Measurements from ENCODE around the gene C1orf167. TPM values are rescaled to one million over a fixed set of nuclear protein-coding genes. Genes with fewer than 3 reads are reported as not detected.
A peak's percentile ranks its signal among the peaks of the same experiment; 100 is the strongest.

C1orf167 gene
- total and polyA plus RNA-seq, 2 of the 8 experiments (the other 6 are each of a cell fraction or from before 2014, with no cell fraction given): 0.70 to 1.3 TPM

DNA sequence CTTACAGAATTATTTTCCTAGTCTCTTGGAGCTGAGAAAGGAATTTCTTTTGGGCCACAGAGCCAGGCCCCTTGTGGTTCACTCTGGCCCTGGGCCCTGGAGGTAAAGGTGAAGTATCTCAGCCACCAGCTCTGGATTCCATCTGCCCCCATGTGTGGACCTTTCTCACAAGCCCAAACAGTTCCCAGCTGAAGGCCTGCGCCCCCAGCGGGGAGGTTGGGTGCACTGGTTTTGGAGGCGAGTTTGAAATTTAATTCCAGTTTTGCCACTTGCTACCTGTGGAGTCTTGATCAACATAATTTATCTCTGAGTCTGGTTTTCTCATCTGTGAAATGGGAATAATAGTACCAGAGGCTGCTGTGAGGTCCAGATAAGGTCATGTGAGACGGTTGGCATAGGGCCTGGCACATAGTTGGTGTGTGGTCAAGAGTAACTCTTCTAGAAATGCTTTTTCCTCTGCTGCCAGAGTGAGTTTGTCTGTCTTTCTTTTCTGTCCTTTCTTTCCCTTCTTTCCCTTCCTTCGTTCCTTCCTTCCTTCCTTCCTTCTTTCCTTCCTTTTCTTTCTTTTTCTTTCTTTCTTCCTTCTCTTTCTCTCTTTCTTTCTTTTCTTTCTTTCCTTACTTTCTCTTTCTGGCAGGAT, 20.0 kb upstream of the C1orf167 start:
- Histone ChIP-seq H2BK12ac (ENCODE audit: low read depth, low read length) (no peak overlapping the region), H3K56ac (replicated peaks; ENCODE audit: insufficient read length, low read depth, low read length) (no peak overlapping the region), H3K23ac (ENCODE audit: insufficient read length) (no peak overlapping the region), H3K4me1 (replicated peaks in 1 of 4; ENCODE audit: control insufficient read depth in 3 of 4, insufficient read depth in 4 of 4, low read length in 3 of 4) (peaks cover 3 to 20% (median 7%) of the 10 kb centered on the region in 4 experiments; a peak in 6 of 7 replicates), H3K79me2 (ENCODE audit: control insufficient read depth in 1 of 2, insufficient read depth in 2 of 2, low read length in 2 of 2) (peaks cover 0 to 9% of the 10 kb centered on the region in 2 experiments; a peak in 1 of 4 replicates), H3K23me2 (ENCODE audit: low read depth, low read length) (peaks cover 3% of the 10 kb centered on the region), H3K4ac (replicated peaks; ENCODE audit: insufficient read length, low read depth, low read length) (no peak overlapping the region), H2BK20ac (ENCODE audit: low read length) (no peak overlapping the region), H3K9ac (replicated peaks in 1 of 4; ENCODE audit: extremely low read depth in 1 of 4, low read depth in 3 of 4, low read length in 3 of 4) (no peak overlapping the region), H3K14ac (ENCODE audit: insufficient read length) (no peak overlapping the region), H2AK5ac (ENCODE audit: low read depth, low read length) (no peak overlapping the region), H3K27me3 (replicated peaks in 1 of 4; ENCODE audit: control insufficient read depth in 3 of 4, extremely low read depth in 1 of 4, insufficient read depth in 3 of 4, low read length in 3 of 4) (no peaks in the 10 kb centered on the region), H3K79me1 (ENCODE audit: low read depth, low read length) (peaks cover 2% of the 10 kb centered on the region; the same call in 1 of the 2 replicates), H4K8ac (ENCODE audit: extremely low read depth, insufficient read depth, low read length) (no peak overlapping the region), H3K4me3 (ENCODE audit: extremely low read depth in 1 of 4, insufficient read depth in 2 of 4, low read depth in 3 of 4, low read length in 4 of 4) (no peak overlapping the region), H2BK120ac (replicated peaks; ENCODE audit: low read depth, low read length) (no peak overlapping the region), H4K20me1 (replicated peaks in 1 of 2; ENCODE audit: control insufficient read depth in 1 of 2, insufficient read depth in 2 of 2, low read length in 2 of 2) (peaks cover 0 to 2% of the 10 kb centered on the region in 2 experiments), H4K5ac (ENCODE audit: insufficient read length, low read depth, low read length) (no peak overlapping the region), H2BK5ac (ENCODE audit: low read depth, low read length) (no peak overlapping the region; the same call in 1 of the 2 replicates), H2BK15ac (ENCODE audit: low read length) (no peak overlapping the region), H3K9me3 (ENCODE audit: insufficient read depth in 2 of 2, low read depth in 1 of 2, low read length in 1 of 2) (no peaks in the 10 kb centered on the region), H3K27ac (ENCODE audit: low read depth, low read length) (no peak overlapping the region), H4K91ac (replicated peaks; ENCODE audit: insufficient read length, low read length) (no peak overlapping the region), H3K18ac (ENCODE audit: extremely low read depth, low read length) (no peak overlapping the region), H3K36me3 (ENCODE audit: control insufficient read depth in 2 of 4, insufficient read depth in 4 of 4, low read length in 3 of 4) (peaks cover 2 to 10% (median 3%) of the 10 kb centered on the region in 4 experiments; a peak in 3 of 8 replicates), H3K4me2 (ENCODE audit: insufficient read depth in 1 of 2, low read depth in 2 of 2, low read length in 2 of 2) (no peak overlapping the region), H2AFZ (ENCODE audit: low read length) (no peak overlapping the region)
- TF ChIP-seq, protein P1, sequence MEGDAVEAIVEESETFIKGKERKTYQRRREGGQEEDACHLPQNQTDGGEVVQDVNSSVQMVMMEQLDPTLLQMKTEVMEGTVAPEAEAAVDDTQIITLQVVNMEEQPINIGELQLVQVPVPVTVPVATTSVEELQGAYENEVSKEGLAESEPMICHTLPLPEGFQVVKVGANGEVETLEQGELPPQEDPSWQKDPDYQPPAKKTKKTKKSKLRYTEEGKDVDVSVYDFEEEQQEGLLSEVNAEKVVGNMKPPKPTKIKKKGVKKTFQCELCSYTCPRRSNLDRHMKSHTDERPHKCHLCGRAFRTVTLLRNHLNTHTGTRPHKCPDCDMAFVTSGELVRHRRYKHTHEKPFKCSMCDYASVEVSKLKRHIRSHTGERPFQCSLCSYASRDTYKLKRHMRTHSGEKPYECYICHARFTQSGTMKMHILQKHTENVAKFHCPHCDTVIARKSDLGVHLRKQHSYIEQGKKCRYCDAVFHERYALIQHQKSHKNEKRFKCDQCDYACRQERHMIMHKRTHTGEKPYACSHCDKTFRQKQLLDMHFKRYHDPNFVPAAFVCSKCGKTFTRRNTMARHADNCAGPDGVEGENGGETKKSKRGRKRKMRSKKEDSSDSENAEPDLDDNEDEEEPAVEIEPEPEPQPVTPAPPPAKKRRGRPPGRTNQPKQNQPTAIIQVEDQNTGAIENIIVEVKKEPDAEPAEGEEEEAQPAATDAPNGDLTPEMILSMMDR (IDR thresholded peaks at IDR 0.05; ENCODE audit: control extremely low read depth in 1 of 3, insufficient read depth in 1 of 3, low read depth in 1 of 3, low read length in 3 of 3): peak in 2 of 3 experiments; percentile 13 to 24; a peak in 2 of 4 replicates
- TF ChIP-seq SP4 (IDR thresholded peaks at IDR 0.05; ENCODE audit: low read length) (no peak), NANOG (IDR thresholded peaks at IDR 0.05; ENCODE audit: insufficient read depth, low read depth, low read length, poor library complexity, severe bottlenecking) (no peak)
- POLR2A ChIA-PET (ENCODE audit: partially characterized antibody): interaction anchor here (0.6 to 1.2 kb wide), 4 partner anchors 13 to 524 kb away, joined by 3 to 4 read pairs (median 3); no protein-coding TSS in a partner anchor
- CTCF ChIA-PET (ENCODE audit: partially characterized antibody): interaction anchor here (0.6 to 2.9 kb wide), 7 partner anchors 8 to 143 kb away, joined by 3 to 17 read pairs (median 4); no protein-coding TSS in a partner anchor
- FAIRE-seq (no peak), DNase-seq (ENCODE audit: low read depth in 1 of 2, low spot score in 2 of 2) (no peak)
- WGBS, 2 experiments (ENCODE audit: extremely low coverage in 1 of 2, insufficient coverage in 1 of 2, insufficient read length in 1 of 2, insufficient replicate concordance in 2 of 2, low coverage in 1 of 2, low lambda C conversion rate in 2 of 2, missing lambda C conversion rate in 1 of 2): 79% methylated on average over 5 of the region's 5 CpGs; no CpG with 5 or more reads in 1 of the 2 experiments
